Muscle of arm (tissue), 12 donors: ENCODE data around the gene BTBD3. TPM values are rescaled to one million over a fixed set of nuclear protein-coding genes. Genes with fewer than 3 reads are reported as not detected.

Experiments
- DNase-seq: peaks from one replicate; pipeline ENCODE4 v3.0.0-alpha.2; 2013
- polyA plus RNA-seq, 12 donors: library from polyadenylated mRNA; unstranded; fragments of 120-200 nt; gene quantifications; one replicate each; pipeline ENCODE4 v1.2.1, GENCODE V29; 2013; ENCODE audit not compliant: insufficient read length in 12 of 12

The BTBD3 gene
- polyA plus RNA-seq, 12 donors: 34.4 to 62.9 (median 47.3) TPM; not detected in 1

GRCh38 chr20:11907621-11908020, 10.1 kb upstream of the BTBD3 start:
- DNase-seq: no peak

- DNase-seq: no peak
These were observed 5.6 kb upstream of the BTBD3 start for GRCh38 chr20:11912013-11912658.

- no peak for DNase-seq
These were observed 4.9 kb upstream of the BTBD3 start for GRCh38 chr20:11912659-11913415.

- DNase-seq: peak; percentile 84
These were observed 725 bp downstream of the BTBD3 start for GRCh38 chr20:11918391-11918845.

GRCh38 chr20:11918981-11919380, 1.3 kb downstream of the BTBD3 start:
- peak; percentile 81 for DNase-seq

- DNase-seq: peak; percentile 33
These were observed 1.9 kb downstream of the BTBD3 start for GRCh38 chr20:11919581-11919980.

- no peak for DNase-seq
These were observed 2.4 kb downstream of the BTBD3 start for GRCh38 chr20:11920083-11920482.

GRCh38 chr20:11921321-11921720, 3.6 kb downstream of the BTBD3 start:
- no peak for DNase-seq

GRCh38 chr20:11922561-11922960, 4.9 kb downstream of the BTBD3 start:
- DNase-seq: no peak

GRCh38 chr20:11924923-11925322, 7.2 kb downstream of the BTBD3 start:
- DNase-seq: no peak

GRCh38 chr20:11926292-11926998, 8.8 kb downstream of the BTBD3 start:
- DNase-seq: no peak

- no peak for DNase-seq
These were observed 12.3 kb downstream of the BTBD3 start for GRCh38 chr20:11929947-11930346.

GRCh38 chr20:11935212-11936154, 17.8 kb downstream of the BTBD3 start:
- DNase-seq: peak; percentile 25

GRCh38 chr20:11936157-11936556, 18.5 kb downstream of the BTBD3 start:
- DNase-seq: no peak

- DNase-seq: no peak
These were observed 19.5 kb downstream of the BTBD3 start for GRCh38 chr20:11937230-11937629.

GRCh38 chr20:11941593-11942246, 24.0 kb downstream of the BTBD3 start:
- no peak for DNase-seq

- DNase-seq: no peak
These were observed 26.1 kb downstream of the BTBD3 start for GRCh38 chr20:11943778-11944177.

GRCh38 chr20:11948806-11949205, 31.1 kb downstream of the BTBD3 start:
- no peak for DNase-seq

- DNase-seq: no peak
These were observed 32.0 kb downstream of the BTBD3 start for GRCh38 chr20:11949711-11950110.

- DNase-seq: no peak
These were observed 34.0 kb downstream of the BTBD3 start for GRCh38 chr20:11951696-11952095.

GRCh38 chr20:11952639-11953038, 34.9 kb downstream of the BTBD3 start:
- DNase-seq: no peak
